HepG2 (cell line): ENCODE results near the gene PAN2. TPM values are rescaled to one million over a fixed set of nuclear protein-coding genes. Genes with fewer than 3 reads are reported as not detected.

Experiments
- AGO2 ChIP-seq: fragments of 200-400 bp; formaldehyde crosslinking; optimal IDR thresholded peaks from 2 replicates; pipeline ENCODE3; 2017; ENCODE audit warnings: mild to moderate bottlenecking, low read depth, low read length, moderate library complexity
- CEBPB ChIP-seq: IDR thresholded peaks from 2 replicates; pipeline ENCODE4 v1.6.1; 2011; ENCODE audit warnings: low read depth, low read length, improper control_type of control experiment, borderline replicate concordance
- DMAP1 ChIP-seq: IDR thresholded peaks from 2 replicates; pipeline ENCODE4 v1.6.1; 2016
- IKZF1 ChIP-seq: fragments of 450-650 bp; IDR thresholded peaks from 2 replicates; pipeline ENCODE4 v1.7.1; 2016
- MBD4 ChIP-seq: IDR thresholded peaks from 2 replicates; pipeline ENCODE4 v1.6.1; 2012; ENCODE audit warnings: low read length, inconsistent platforms, borderline replicate concordance
- MIER3 ChIP-seq: IDR thresholded peaks from 2 replicates; pipeline ENCODE4 v1.6.1; 2016; ENCODE audit warnings: missing compliant biosample characterization, borderline replicate concordance
- MYC ChIP-seq: sonication (generic); formaldehyde crosslinking; IDR thresholded peaks from 2 replicates; pipeline ENCODE4 v1.9.0; 2021; ENCODE audit warnings: missing genetic modification reagents, borderline replicate concordance
- PHF20 ChIP-seq: sonication (generic); formaldehyde crosslinking; IDR thresholded peaks from 2 replicates; pipeline ENCODE4 v1.5.0; 2020; ENCODE audit warnings: mild to moderate bottlenecking, missing genetic modification reagents
- RBM39 ChIP-seq: fragments of 200-400 bp; formaldehyde crosslinking; IDR thresholded peaks from one replicate; pipeline ENCODE4 v1.6.1; 2018; ENCODE audit warnings: antibody characterized with exemption, mild to moderate bottlenecking, low read depth, low read length; ENCODE audit not compliant: poor library complexity, severe bottlenecking
- ZC3H13 ChIP-seq: sonication (generic); formaldehyde crosslinking; IDR thresholded peaks from 2 replicates; pipeline ENCODE4 v1.8.1; 2023; ENCODE audit warnings: mild to moderate bottlenecking, missing genetic modification reagents, moderate library complexity
- ZNF160 ChIP-seq: sonication (generic); formaldehyde crosslinking; IDR thresholded peaks from 2 replicates; pipeline ENCODE4 v1.8.0; 2022; ENCODE audit warnings: mild to moderate bottlenecking, inconsistent platforms, missing genetic modification reagents
- ZNF296 ChIP-seq: sonication (generic); formaldehyde crosslinking; conservative IDR thresholded peaks from 2 replicates; pipeline ENCODE4 v1.5.0; 2020; ENCODE audit warnings: mild to moderate bottlenecking, missing genetic modification reagents
- ZNF569 ChIP-seq: sonication (generic); formaldehyde crosslinking; IDR thresholded peaks from 2 replicates; pipeline ENCODE4 v1.5.0; 2020; ENCODE audit warnings: mild to moderate bottlenecking, missing genetic modification reagents, moderate library complexity, borderline replicate concordance
- ZNF572 ChIP-seq: sonication (generic); formaldehyde crosslinking; IDR thresholded peaks from 2 replicates; pipeline ENCODE4 v1.5.1; 2020; ENCODE audit warnings: mild to moderate bottlenecking, missing genetic modification reagents
- ZNF660 ChIP-seq: sonication (generic); formaldehyde crosslinking; IDR thresholded peaks from 2 replicates; pipeline ENCODE4 v1.5.1; 2020; ENCODE audit warnings: mild to moderate bottlenecking, low read depth, missing genetic modification reagents, borderline replicate concordance
- ZNF777 ChIP-seq: sonication (generic); formaldehyde crosslinking; IDR thresholded peaks from 2 replicates; pipeline ENCODE4 v1.4.0; 2020; ENCODE audit warnings: missing genetic modification reagents
- ZNF790 ChIP-seq: sonication (generic); formaldehyde crosslinking; IDR thresholded peaks from 2 replicates; pipeline ENCODE4 v1.8.0; 2022; ENCODE audit warnings: missing genetic modification reagents, mild to moderate bottlenecking, borderline replicate concordance
- ZXDC ChIP-seq: sonication (generic); formaldehyde crosslinking; IDR thresholded peaks from 2 replicates; pipeline ENCODE4 v1.5.0; 2020; ENCODE audit warnings: mild to moderate bottlenecking, missing genetic modification reagents
- polyA plus RNA-seq, 8 experiments: library from polyadenylated mRNA; depleted of rRNA in 3 of 8; stranded (reverse) in 7 of 8; unstranded in 1 of 8; fragments of >200 nt; fragmentation: Illumina TruSeq in 4 of 8; extraction: Trizol in 4 of 8; gene quantifications; 2 replicates each; pipeline versions ENCODE4 v1.2.1 to v1.2.3, GENCODE V29; 2011 to 2016; ENCODE audit warnings: low read depth in 4 of 8, missing spikeins in 1 of 8, mixed read lengths in 1 of 8; ENCODE audit not compliant: insufficient read depth in 1 of 8
- total RNA-seq, 5 experiments: library from RNA; depleted of rRNA; stranded (reverse); fragments of >200 nt; fragmentation: Illumina TruSeq; extraction: Trizol; gene quantifications; 2 replicates each; pipeline ENCODE4 v1.2.3, GENCODE V29; 2016; ENCODE audit warnings: low read depth in 1 of 5
- TF ChIP-seq, protein P1 (sequence below): sonication (generic); formaldehyde crosslinking; IDR thresholded peaks from 2 replicates; pipeline ENCODE4 v1.4.0; 2020; ENCODE audit warnings: mild to moderate bottlenecking, low read depth, missing genetic modification reagents
- TF ChIP-seq, protein P2 (sequence below): sonication (generic); formaldehyde crosslinking; IDR thresholded peaks from 2 replicates; pipeline ENCODE4 v1.9.0; 2021; ENCODE audit warnings: missing genetic modification reagents, mild to moderate bottlenecking, borderline replicate concordance
- TF ChIP-seq, protein P3 (sequence below): sonication (generic); formaldehyde crosslinking; IDR thresholded peaks from 2 replicates; pipeline ENCODE4 v1.8.0; 2022; ENCODE audit warnings: missing genetic modification reagents, mild to moderate bottlenecking, borderline replicate concordance
- TF ChIP-seq, protein P4 (sequence below): sonication (generic); formaldehyde crosslinking; IDR thresholded peaks from 2 replicates; pipeline ENCODE4 v1.4.0; 2020; ENCODE audit warnings: mild to moderate bottlenecking, low read depth, missing genetic modification reagents

PAN2 gene
- total and polyA plus RNA-seq, 2 of the 13 experiments (the other 11 are each of a cell fraction or from before 2014, with no cell fraction given), result 27.2 to 61.1 TPM

- TF ChIP-seq, protein P1, sequence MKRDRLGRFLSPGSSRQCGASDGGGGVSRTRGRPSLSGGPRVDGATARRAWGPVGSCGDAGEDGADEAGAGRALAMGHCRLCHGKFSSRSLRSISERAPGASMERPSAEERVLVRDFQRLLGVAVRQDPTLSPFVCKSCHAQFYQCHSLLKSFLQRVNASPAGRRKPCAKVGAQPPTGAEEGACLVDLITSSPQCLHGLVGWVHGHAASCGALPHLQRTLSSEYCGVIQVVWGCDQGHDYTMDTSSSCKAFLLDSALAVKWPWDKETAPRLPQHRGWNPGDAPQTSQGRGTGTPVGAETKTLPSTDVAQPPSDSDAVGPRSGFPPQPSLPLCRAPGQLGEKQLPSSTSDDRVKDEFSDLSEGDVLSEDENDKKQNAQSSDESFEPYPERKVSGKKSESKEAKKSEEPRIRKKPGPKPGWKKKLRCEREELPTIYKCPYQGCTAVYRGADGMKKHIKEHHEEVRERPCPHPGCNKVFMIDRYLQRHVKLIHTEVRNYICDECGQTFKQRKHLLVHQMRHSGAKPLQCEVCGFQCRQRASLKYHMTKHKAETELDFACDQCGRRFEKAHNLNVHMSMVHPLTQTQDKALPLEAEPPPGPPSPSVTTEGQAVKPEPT (CRISPR knock-in tag), result 0 out of 2 replicates have a peak, but pooled peaks have one; percentile 23
- TF ChIP-seq RBM39 (peak; percentile 39), MIER3 (no peak), ZC3H13 (CRISPR knock-in tag) (0 out of 2 replicates have a peak, but pooled peaks have one; percentile 47), ZNF296 (no peak), IKZF1 (no peak), DMAP1 (CRISPR knock-in tag) (peak; percentile 76), MBD4 (no peak), ZXDC (no peak), ZNF777 (no peak), AGO2 (peak; percentile 95), ZNF569 (CRISPR knock-in tag) (no peak), ZNF572 (CRISPR knock-in tag) (no peak), MYC (CRISPR knock-in tag) (peak; percentile 95), ZNF660 (CRISPR knock-in tag) (no peak), ZNF790 (CRISPR knock-in tag) (peak; percentile 79; the same call in 1 of the 2 replicates), ZNF160 (CRISPR knock-in tag) (peak; percentile 70; the same call in 1 of the 2 replicates), CEBPB (peak; percentile 42; the same call in 1 of the 2 replicates), PHF20 (peak; percentile 55)
- TF ChIP-seq, protein P2, sequence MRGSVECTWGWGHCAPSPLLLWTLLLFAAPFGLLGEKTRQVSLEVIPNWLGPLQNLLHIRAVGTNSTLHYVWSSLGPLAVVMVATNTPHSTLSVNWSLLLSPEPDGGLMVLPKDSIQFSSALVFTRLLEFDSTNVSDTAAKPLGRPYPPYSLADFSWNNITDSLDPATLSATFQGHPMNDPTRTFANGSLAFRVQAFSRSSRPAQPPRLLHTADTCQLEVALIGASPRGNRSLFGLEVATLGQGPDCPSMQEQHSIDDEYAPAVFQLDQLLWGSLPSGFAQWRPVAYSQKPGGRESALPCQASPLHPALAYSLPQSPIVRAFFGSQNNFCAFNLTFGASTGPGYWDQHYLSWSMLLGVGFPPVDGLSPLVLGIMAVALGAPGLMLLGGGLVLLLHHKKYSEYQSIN (CRISPR knock-in tag), result no peak
- TF ChIP-seq, protein P3, sequence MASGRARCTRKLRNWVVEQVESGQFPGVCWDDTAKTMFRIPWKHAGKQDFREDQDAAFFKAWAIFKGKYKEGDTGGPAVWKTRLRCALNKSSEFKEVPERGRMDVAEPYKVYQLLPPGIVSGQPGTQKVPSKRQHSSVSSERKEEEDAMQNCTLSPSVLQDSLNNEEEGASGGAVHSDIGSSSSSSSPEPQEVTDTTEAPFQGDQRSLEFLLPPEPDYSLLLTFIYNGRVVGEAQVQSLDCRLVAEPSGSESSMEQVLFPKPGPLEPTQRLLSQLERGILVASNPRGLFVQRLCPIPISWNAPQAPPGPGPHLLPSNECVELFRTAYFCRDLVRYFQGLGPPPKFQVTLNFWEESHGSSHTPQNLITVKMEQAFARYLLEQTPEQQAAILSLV, result peak; percentile 77
- TF ChIP-seq, protein P4, sequence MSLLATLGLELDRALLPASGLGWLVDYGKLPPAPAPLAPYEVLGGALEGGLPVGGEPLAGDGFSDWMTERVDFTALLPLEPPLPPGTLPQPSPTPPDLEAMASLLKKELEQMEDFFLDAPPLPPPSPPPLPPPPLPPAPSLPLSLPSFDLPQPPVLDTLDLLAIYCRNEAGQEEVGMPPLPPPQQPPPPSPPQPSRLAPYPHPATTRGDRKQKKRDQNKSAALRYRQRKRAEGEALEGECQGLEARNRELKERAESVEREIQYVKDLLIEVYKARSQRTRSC (CRISPR knock-in tag), result no peak
These were observed 18.0 kb downstream of the PAN2 start, which contains the start of gene CNPY2 (continued) for GRCh38 chr12:56315622-56316473.
